ENCODE results near the gene ATP6AP1.
"Not testable (repeated sequence)": the region's sequence is repeated elsewhere in the genome, so short reads cannot be mapped to it uniquely, and the experiment has no call there.

The ATP6AP1 gene

GRCh38 chrX:154397888-154398667 lies 30.4 kb upstream of the ATP6AP1 start, which contains the start of gene RPL10:
TSS of gene RPL10 (plus strand) at chrX:154398377. CDS start at chrX:154398520, 143 bp downstream.
- peak; percentile 95 for DNase-seq (ENCODE audit: low read depth, low spot score)
- H3K4me3 ChIP-seq (ENCODE audit: low read length): peak within 1 kb of the TSS; percentile 90

- peak; percentile 72 for DNase-seq (ENCODE audit: low read depth, low spot score)
- H3K4me3 ChIP-seq (ENCODE audit: low read length): peak overlapping the region; percentile 90
Observed at GRCh38 chrX:154398668-154399526, 29.6 kb upstream of the ATP6AP1 start.

- no peak for DNase-seq (ENCODE audit: low read depth, low spot score)
- peak overlapping the region; percentile 90 for H3K4me3 ChIP-seq (ENCODE audit: low read length)
Observed at GRCh38 chrX:154399527-154400368, 28.7 kb upstream of the ATP6AP1 start.

DNA sequence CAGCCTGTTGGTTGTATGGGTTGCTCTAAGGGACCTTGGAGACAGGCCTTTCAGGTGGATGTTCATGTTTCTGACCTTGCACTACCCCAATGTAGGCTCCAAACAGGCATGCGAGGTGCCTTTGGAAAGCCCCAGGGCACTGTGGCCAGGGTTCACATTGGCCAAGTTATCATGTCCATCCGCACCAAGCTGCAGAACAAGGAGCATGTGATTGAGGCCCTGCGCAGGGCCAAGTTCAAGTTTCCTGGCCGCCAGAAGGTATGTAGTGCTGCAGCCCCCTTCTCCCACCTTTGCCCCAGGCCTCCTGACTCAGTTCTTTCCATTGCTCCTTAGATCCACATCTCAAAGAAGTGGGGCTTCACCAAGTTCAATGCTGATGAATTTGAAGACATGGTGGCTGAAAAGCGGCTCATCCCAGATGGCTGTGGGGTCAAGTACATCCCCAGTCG lies 28.1 kb upstream of the ATP6AP1 start:
- not testable (repeated sequence) for DNase-seq (ENCODE audit: low read depth, low spot score); H3K4me3 ChIP-seq (ENCODE audit: low read length)

- no peak overlapping the region for H3K4me3 ChIP-seq (ENCODE audit: low read length)
- no peak for DNase-seq (ENCODE audit: low read depth, low spot score)
Observed at GRCh38 chrX:154401045-154401799, 27.3 kb upstream of the ATP6AP1 start.

GRCh38 chrX:154401918-154402621 lies 26.4 kb upstream of the ATP6AP1 start:
- H3K4me3 ChIP-seq (ENCODE audit: low read length): no peak overlapping the region
- no peak for DNase-seq (ENCODE audit: low read depth, low spot score)

GRCh38 chrX:154402622-154403127 lies 25.8 kb upstream of the ATP6AP1 start:
- no peak for DNase-seq (ENCODE audit: low read depth, low spot score)
- no peak overlapping the region for H3K4me3 ChIP-seq (ENCODE audit: low read length)

DNA sequence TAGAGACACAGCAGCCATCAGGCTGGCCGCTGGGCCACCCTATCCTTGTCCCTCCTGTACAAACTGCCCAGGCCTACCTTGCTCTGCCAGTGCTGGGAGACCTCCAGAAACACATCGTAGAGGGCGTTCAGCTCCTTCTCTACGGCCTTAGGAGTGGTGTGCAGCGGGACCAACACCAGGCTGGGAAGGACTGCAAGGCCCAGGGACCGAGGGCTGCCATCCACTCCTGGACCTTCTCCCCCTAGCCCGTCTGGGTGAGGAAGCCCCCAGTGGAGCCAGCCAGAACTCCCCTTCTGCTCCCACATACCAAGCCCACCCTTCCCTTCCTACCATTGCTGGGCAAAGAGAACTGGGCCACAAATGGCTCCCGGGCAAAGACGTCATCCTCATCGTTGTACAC lies 25.3 kb upstream of the ATP6AP1 start:
- DNase-seq (ENCODE audit: low read depth, low spot score): no peak

DNA sequence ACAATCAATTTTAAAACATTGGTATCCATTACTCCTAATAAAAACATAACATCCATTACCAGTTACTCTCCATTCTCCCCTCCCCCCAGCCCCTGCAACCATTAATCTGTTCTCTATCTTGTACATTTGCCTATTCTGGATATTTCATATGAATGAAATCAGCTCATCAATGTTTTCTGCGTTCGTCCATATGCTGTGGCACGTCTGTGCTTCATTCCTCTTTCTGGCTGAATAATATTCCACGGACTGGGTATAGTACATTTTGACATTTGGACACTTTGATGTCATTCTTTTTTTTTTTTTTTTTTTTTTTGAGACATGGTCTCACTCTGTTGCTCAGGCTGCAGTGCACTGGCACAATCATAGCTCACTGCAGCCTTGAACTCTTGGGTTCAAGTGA lies 24.6 kb upstream of the ATP6AP1 start:
- no peak overlapping the region for H3K4me3 ChIP-seq (ENCODE audit: low read length)
- no peak for DNase-seq (ENCODE audit: low read depth, low spot score)

More for the DNA sequence above, 25.3 kb upstream of the ATP6AP1 start:
- no peak overlapping the region for H3K4me3 ChIP-seq (ENCODE audit: low read length)

- H3K4me3 ChIP-seq (ENCODE audit: low read length): no peak overlapping the region
Observed at GRCh38 chrX:154404625-154405192, 23.8 kb upstream of the ATP6AP1 start.

GRCh38 chrX:154408659-154409221 lies 19.7 kb upstream of the ATP6AP1 start:
- H3K4me3 ChIP-seq (ENCODE audit: low read length): no peak overlapping the region
- DNase-seq (ENCODE audit: low read depth, low spot score): no peak

More at GRCh38 chrX:154404625-154405192, 23.8 kb upstream of the ATP6AP1 start:
- no peak for DNase-seq (ENCODE audit: low read depth, low spot score)

- no peak within 1 kb of the TSS for H3K4me3 ChIP-seq (ENCODE audit: low read length)
- no peak for DNase-seq (ENCODE audit: low read depth, low spot score)
Observed at GRCh38 chrX:154409222-154409871, 19.1 kb upstream of the ATP6AP1 start, which contains the start of gene DNASE1L1. TSS of gene DNASE1L1 (minus strand) at chrX:154409254. CDS start at chrX:154405568, 3,686 bp downstream.

- DNase-seq (ENCODE audit: low read depth, low spot score): no peak
- H3K4me3 ChIP-seq (ENCODE audit: low read length): peak overlapping the region; percentile 62
Observed at GRCh38 chrX:154411981-154412340, 16.5 kb upstream of the ATP6AP1 start.

GRCh38 chrX:154412468-154412867 lies 16.0 kb upstream of the ATP6AP1 start:
- H3K4me3 ChIP-seq (ENCODE audit: low read length): peak overlapping the region; percentile 62
- no peak for DNase-seq (ENCODE audit: low read depth, low spot score)

DNA sequence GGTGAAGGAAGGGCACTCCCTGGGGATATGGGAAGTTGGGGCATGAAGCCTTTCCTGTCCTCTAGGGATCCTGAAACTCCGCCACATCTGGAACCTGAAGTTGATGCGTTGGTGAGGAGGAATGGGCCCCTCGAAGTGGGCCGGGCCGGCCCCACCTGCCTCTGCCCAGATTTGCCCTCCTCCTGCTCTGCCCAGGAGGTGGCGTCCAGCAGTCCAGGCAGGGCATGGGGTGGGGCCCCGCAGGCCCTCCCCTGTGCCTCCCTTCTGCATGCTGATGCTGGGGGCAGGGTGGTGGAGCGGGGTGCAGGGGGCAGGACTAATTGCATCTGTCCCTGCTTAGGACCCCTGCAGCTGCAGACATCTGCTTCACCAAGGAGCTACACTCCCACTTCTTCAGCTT lies 15.3 kb upstream of the ATP6AP1 start:
- H3K4me3 ChIP-seq (ENCODE audit: low read length): no peak overlapping the region
- DNase-seq (ENCODE audit: low read depth, low spot score): no peak

DNA sequence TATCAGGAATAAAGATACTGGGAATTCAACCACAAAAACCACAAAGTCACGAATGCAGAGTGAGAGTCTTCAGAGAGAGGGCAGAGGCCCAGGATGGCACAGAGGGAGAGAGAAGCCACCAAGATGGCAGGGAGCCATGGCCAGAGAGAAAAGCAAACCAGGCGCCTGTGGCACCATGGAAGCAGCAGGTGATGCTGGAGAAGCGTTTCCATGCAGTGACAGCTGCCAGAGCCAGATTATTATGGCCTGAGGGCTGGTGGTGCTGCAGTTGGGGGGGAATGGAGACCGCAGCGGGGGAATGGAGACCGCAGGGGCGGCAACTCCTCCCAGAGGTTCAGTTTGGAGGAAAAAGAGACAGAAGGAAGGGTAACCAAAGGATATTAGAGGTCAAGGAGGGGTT lies 11.3 kb upstream of the ATP6AP1 start:
- no peak for DNase-seq (ENCODE audit: low read depth, low spot score)
- no peak overlapping the region for H3K4me3 ChIP-seq (ENCODE audit: low read length)

- H3K4me3 ChIP-seq (ENCODE audit: low read length): no peak overlapping the region
- no peak for DNase-seq (ENCODE audit: low read depth, low spot score)
Observed at GRCh38 chrX:154419189-154419588, 9.3 kb upstream of the ATP6AP1 start.
